HG03520 (cell line): Measurements from ENCODE around the gene WDR17.

Source experiments
- ATAC-seq: cut with Tn5 transposase; IDR thresholded peaks from one replicate; pipeline ENCODE4 v1.9.1; 2021; ENCODE audit warnings: mild to moderate bottlenecking, moderate library complexity; ENCODE audit not compliant: unreplicated experiment

Gene WDR17

GRCh38 chr4:176084769-176085168, 19.1 kb downstream of the WDR17 start:
- no peak for ATAC-seq

GRCh38 chr4:176090115-176090514, 24.5 kb downstream of the WDR17 start:
- peak; percentile 72 for ATAC-seq

GRCh38 chr4:176099314-176099713, 33.7 kb downstream of the WDR17 start:
- no peak for ATAC-seq

- ATAC-seq: no peak
These were observed 36.9 kb downstream of the WDR17 start for GRCh38 chr4:176102414-176103063.

GRCh38 chr4:176107695-176108094, 42.1 kb downstream of the WDR17 start:
- no peak for ATAC-seq

GRCh38 chr4:176123710-176124407, 58.2 kb downstream of the WDR17 start:
- ATAC-seq: peak; percentile 100

GRCh38 chr4:176125063-176125462, 59.4 kb downstream of the WDR17 start:
- ATAC-seq: no peak

- no peak for ATAC-seq
These were observed 69.0 kb downstream of the WDR17 start for GRCh38 chr4:176134670-176135069.

GRCh38 chr4:176137631-176138030, 72.0 kb downstream of the WDR17 start:
- ATAC-seq: no peak

GRCh38 chr4:176139518-176139917, 73.9 kb downstream of the WDR17 start:
- ATAC-seq: no peak

- ATAC-seq: no peak
These were observed 76.6 kb downstream of the WDR17 start for GRCh38 chr4:176142253-176142652.

GRCh38 chr4:176149680-176150355, 84.2 kb downstream of the WDR17 start:
- no peak for ATAC-seq

- no peak for ATAC-seq
These were observed 84.7 kb downstream of the WDR17 start for GRCh38 chr4:176150356-176150682.

GRCh38 chr4:176150704-176151103, 85.1 kb downstream of the WDR17 start:
- no peak for ATAC-seq

GRCh38 chr4:176153124-176153523, 87.5 kb downstream of the WDR17 start:
- no peak for ATAC-seq

- no peak for ATAC-seq
These were observed 91.0 kb downstream of the WDR17 start for GRCh38 chr4:176156656-176157055.

GRCh38 chr4:176163041-176163440, 97.4 kb downstream of the WDR17 start:
- no peak for ATAC-seq

GRCh38 chr4:176185051-176185450, 119.4 kb downstream of the WDR17 start:
- no peak for ATAC-seq

GRCh38 chr4:176186067-176186466, 120.4 kb downstream of the WDR17 start:
- no peak for ATAC-seq

GRCh38 chr4:176186671-176187395, 121.2 kb downstream of the WDR17 start:
- no peak for ATAC-seq

- ATAC-seq: no peak
These were observed 122.0 kb downstream of the WDR17 start for GRCh38 chr4:176187624-176188023.

- no peak for ATAC-seq
These were observed 123.0 kb downstream of the WDR17 start for GRCh38 chr4:176188654-176189053.
